Measurements from ENCODE around the gene MRPL42. TPM values are rescaled to one million over a fixed set of nuclear protein-coding genes. Genes with fewer than 3 reads are reported as not detected.

Gene MRPL42
- total and polyA plus RNA-seq, 10 donors = 17.9 to 56.8 (median 44.2) TPM

GRCh38 chr12:93502802-93503623 lies 35.7 kb downstream of the MRPL42 start:
- peaks cover 0 to 5% (median 0%) of the 10 kb centered on the region in 6 donors for H3K4me1 ChIP-seq
- no peaks in the 10 kb centered on the region for H3K9me3 ChIP-seq
- WGBS, 5 donors = 67 to 84% (median 73%) methylated on average over 11 of the region's 11 CpGs
- no peak overlapping the region for H3K27ac ChIP-seq
- no peak for TF ChIP-seq POLR2A (IDR thresholded peaks at IDR 0.05)
- TF ChIP-seq CTCF (IDR thresholded peaks at IDR 0.05 in 8 of 11, conservative IDR thresholded peaks at IDR 0.05 in 3 of 11) = peak in 10 of 11 experiments; percentile 48 to 75 (median 65)
- DNase-seq = no peak
- intact Hi-C loops (cut with DNase I; ENCODE audit: low total_unique reads) = loop anchor here (5.0 to 10.0 kb wide), 2 partner anchors 482 to 599 kb away; no protein-coding TSS in a partner anchor
- no peaks in the 10 kb centered on the region for H3K27me3 ChIP-seq (replicated peaks in 1 of 7)
- H3K36me3 ChIP-seq = peaks cover 0 to 49% (median 12%) of the 10 kb centered on the region in 6 donors
- no peak overlapping the region for H3K4me3 ChIP-seq

GRCh38 chr12:93507165-93507564 lies 39.9 kb downstream of the MRPL42 start:
- Histone ChIP-seq H3K4me3 (no peak overlapping the region), H3K9me3 (no peaks in the 10 kb centered on the region), H3K4me1 (peaks cover 0 to 5% (median 0%) of the 10 kb centered on the region in 6 donors), H3K36me3 (peaks cover 0 to 28% (median 7%) of the 10 kb centered on the region in 6 donors), H3K27ac (no peak overlapping the region), H3K27me3 (replicated peaks in 1 of 7) (no peaks in the 10 kb centered on the region)
- intact Hi-C loops (cut with DNase I; ENCODE audit: low total_unique reads) = loop anchor here (10.0 kb wide), 1 partner anchor 478 kb away; no protein-coding TSS in a partner anchor
- TF ChIP-seq POLR2A (IDR thresholded peaks at IDR 0.05) = no peak
- no peak for TF ChIP-seq POLR2AphosphoS5 (IDR thresholded peaks at IDR 0.05)
- no peak for TF ChIP-seq CTCF (IDR thresholded peaks at IDR 0.05 in 8 of 11, conservative IDR thresholded peaks at IDR 0.05 in 3 of 11)
- DNase-seq = no peak

GRCh38 chr12:93509506-93509905 lies 42.2 kb downstream of the MRPL42 start:
- Histone ChIP-seq H3K4me3 (no peak overlapping the region), H3K9me3 (no peaks in the 10 kb centered on the region), H3K36me3 (peaks cover 0 to 15% (median 0%) of the 10 kb centered on the region in 6 donors), H3K27me3 (replicated peaks in 1 of 7) (no peaks in the 10 kb centered on the region), H3K27ac (no peak overlapping the region), H3K4me1 (peaks cover 0 to 5% (median 0%) of the 10 kb centered on the region in 6 donors)
- DNase-seq = no peak
- TF ChIP-seq POLR2AphosphoS5 (IDR thresholded peaks at IDR 0.05) (no peak), CTCF (IDR thresholded peaks at IDR 0.05 in 8 of 11, conservative IDR thresholded peaks at IDR 0.05 in 3 of 11) (no peak), POLR2A (IDR thresholded peaks at IDR 0.05) (no peak)
- 93 to 100% (median 96%) methylated on average over 1 of the region's 1 CpG for WGBS, 5 donors
- intact Hi-C loops (cut with DNase I; ENCODE audit: low total_unique reads) = loop anchor here (10.0 kb wide), 1 partner anchor 475 kb away; no protein-coding TSS in a partner anchor

- TF ChIP-seq CTCF (IDR thresholded peaks at IDR 0.05 in 8 of 11, conservative IDR thresholded peaks at IDR 0.05 in 3 of 11) (no peak), POLR2AphosphoS5 (IDR thresholded peaks at IDR 0.05) (no peak)
- Histone ChIP-seq H3K27me3 (replicated peaks in 1 of 7) (no peaks in the 10 kb centered on the region), H3K9me3 (no peaks in the 10 kb centered on the region), H3K4me1 (no peaks in the 10 kb centered on the region), H3K27ac (no peak overlapping the region), H3K36me3 (peaks cover 0 to 4% (median 0%) of the 10 kb centered on the region in 6 donors), H3K4me3 (no peak overlapping the region)
- no peak for DNase-seq
- WGBS, 5 donors = 83 to 92% (median 88%) methylated on average over 5 of the region's 5 CpGs
- intact Hi-C loops (cut with DNase I; ENCODE audit: low total_unique reads) = no loop called here
These were observed 47.5 kb downstream of the MRPL42 start for GRCh38 chr12:93514853-93515252.
